ENCODE data around the gene OR10W1.

Gene OR10W1

DNA sequence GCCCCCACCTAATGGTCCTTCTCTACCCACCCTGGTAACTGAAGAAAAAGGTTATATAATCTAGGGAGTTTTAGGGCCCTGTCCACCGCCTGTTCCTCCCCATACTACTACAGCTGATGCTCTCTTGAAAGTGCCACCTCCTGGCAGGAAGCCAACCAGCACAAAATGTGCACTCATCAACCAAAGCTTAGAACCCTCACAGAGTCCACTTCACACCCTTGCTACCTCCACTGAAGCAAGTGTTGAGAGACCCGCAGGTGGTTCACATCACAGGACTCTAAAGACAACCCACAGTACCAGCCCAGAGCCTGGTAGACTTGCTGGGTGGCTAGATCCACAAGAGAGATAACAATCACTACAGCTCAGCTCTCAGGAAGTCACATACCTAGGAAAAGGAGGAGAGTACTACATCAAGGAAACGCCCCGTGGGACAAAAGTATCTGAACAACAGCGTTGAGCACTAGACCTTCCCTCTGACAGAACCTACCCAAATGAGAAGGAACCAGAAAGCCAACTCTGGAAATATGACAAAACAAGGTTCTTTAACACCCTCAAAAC is 17.5 kb upstream of the OR10W1 start:
- Mint-ChIP-seq H3K27ac (no peak overlapping the region), H3K36me3 (ENCODE audit: low read depth) (no peaks in the 10 kb centered on the region), H3K4me3 (no peak overlapping the region), H3K9me3 (no peaks in the 10 kb centered on the region), H3K27me3 (ENCODE audit: low read depth) (no peaks in the 10 kb centered on the region), H3K4me1 (no peaks in the 10 kb centered on the region)
- TF ChIP-seq CTCF (IDR thresholded peaks at IDR 0.05; ENCODE audit: unreplicated experiment in 3 of 3), result no peak

- Mint-ChIP-seq H3K4me1 (no peaks in the 10 kb centered on the region), H3K27me3 (ENCODE audit: low read depth) (peaks cover 3% of the 10 kb centered on the region), H3K36me3 (ENCODE audit: low read depth) (no peaks in the 10 kb centered on the region), H3K4me3 (no peak overlapping the region), H3K27ac (no peak overlapping the region), H3K9me3 (no peaks in the 10 kb centered on the region)
- no peak for TF ChIP-seq CTCF (IDR thresholded peaks at IDR 0.05; ENCODE audit: unreplicated experiment in 3 of 3)
Measured at GRCh38 chr11:58276151-58276550, 8.1 kb upstream of the OR10W1 start.

DNA sequence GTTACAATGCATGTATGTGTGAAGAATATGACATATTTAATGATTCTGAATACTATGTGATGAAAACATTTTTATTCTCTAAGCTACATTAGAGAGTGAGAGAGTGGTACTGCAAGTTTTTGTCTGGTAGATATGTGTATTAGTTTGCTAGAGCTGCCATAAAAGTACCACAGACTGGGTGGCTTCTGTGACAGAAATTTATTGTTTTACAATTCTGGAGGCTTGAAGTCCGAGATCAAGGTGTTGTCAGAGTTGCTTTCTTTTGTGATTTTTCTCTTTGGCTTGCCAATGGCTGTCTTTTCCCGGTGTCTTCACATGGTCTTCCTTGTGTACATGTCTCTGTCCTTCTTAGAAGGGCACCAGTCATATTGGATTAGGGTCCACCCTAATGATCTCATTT is 6.9 kb upstream of the OR10W1 start:
- Mint-ChIP-seq H3K27ac (no peak overlapping the region), H3K4me1 (no peaks in the 10 kb centered on the region)

DNA sequence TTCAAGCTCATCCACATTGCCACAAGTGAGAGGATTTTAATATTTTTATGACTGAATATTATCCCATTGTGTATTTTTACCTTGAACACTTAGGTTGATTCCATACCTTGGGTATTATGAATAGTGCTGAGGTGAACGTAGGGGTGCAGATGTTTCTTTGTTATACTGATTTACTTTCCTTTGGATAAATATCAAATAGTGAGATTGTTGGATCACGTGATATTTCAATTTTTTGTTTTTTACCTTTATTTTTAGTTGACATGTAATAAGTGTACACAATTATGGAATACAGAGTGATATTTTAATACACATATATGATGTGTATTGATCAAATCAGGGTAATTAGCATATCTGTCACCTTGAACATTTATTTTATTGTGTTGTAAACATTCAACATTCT is 8.1 kb downstream of the OR10W1 start:
- Mint-ChIP-seq H3K9me3 (peaks cover 6% of the 10 kb centered on the region), H3K36me3 (ENCODE audit: low read depth) (no peaks in the 10 kb centered on the region), H3K27ac (no peak overlapping the region), H3K27me3 (ENCODE audit: low read depth) (no peaks in the 10 kb centered on the region), H3K4me1 (no peaks in the 10 kb centered on the region), H3K4me3 (no peak overlapping the region)
- TF ChIP-seq CTCF (IDR thresholded peaks at IDR 0.05; ENCODE audit: unreplicated experiment in 3 of 3), result no peak

More for the DNA sequence above, 6.9 kb upstream of the OR10W1 start:
- TF ChIP-seq CTCF (IDR thresholded peaks at IDR 0.05; ENCODE audit: unreplicated experiment in 3 of 3), result no peak
- Mint-ChIP-seq H3K4me3 (no peak overlapping the region), H3K27me3 (ENCODE audit: low read depth) (peaks cover 3% of the 10 kb centered on the region), H3K9me3 (no peaks in the 10 kb centered on the region), H3K36me3 (ENCODE audit: low read depth) (no peaks in the 10 kb centered on the region)

- Mint-ChIP-seq H3K4me3 (no peak overlapping the region), H3K9me3 (peaks cover 14% of the 10 kb centered on the region), H3K36me3 (ENCODE audit: low read depth) (no peaks in the 10 kb centered on the region), H3K4me1 (no peaks in the 10 kb centered on the region), H3K27ac (no peak overlapping the region), H3K27me3 (ENCODE audit: low read depth) (no peaks in the 10 kb centered on the region)
- no peak for TF ChIP-seq CTCF (IDR thresholded peaks at IDR 0.05; ENCODE audit: unreplicated experiment in 3 of 3)
Measured at GRCh38 chr11:58254936-58255335, 13.1 kb downstream of the OR10W1 start.

DNA sequence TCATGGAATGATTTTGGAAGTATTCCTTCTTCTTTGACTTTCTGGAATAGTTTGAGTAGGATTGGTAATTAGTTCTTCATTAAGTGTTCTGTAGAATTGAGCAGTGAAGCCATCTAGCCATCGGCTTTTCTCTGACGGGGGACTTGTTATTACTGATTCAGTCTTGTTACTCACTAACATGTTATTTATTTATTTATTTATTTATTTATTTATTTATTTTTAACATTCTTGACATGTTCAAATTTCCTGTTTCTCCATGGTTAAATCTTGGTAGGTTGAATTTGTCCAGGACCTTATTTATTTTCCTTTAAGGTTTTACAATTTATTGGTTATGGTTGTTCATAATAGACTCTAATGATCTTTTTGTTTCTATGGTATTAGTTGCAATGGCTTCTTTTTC is 24.1 kb downstream of the OR10W1 start:
- Mint-ChIP-seq H3K4me3 (no peak overlapping the region), H3K9me3 (peaks cover 7% of the 10 kb centered on the region), H3K27me3 (ENCODE audit: low read depth) (no peaks in the 10 kb centered on the region), H3K36me3 (ENCODE audit: low read depth) (no peaks in the 10 kb centered on the region), H3K4me1 (no peaks in the 10 kb centered on the region), H3K27ac (no peak overlapping the region)
- TF ChIP-seq CTCF (IDR thresholded peaks at IDR 0.05; ENCODE audit: unreplicated experiment in 3 of 3), result no peak
